NB4 (cell line): ENCODE data around the gene WIPF3.

Experiments used
- CTCF ChIP-seq: IDR thresholded peaks from one replicate; pipeline ENCODE4 v1.5.1; 2012; ENCODE audit warnings: low read depth, low read length
- MYC ChIP-seq: IDR thresholded peaks from 2 replicates; pipeline ENCODE4 v1.6.1; 2011; ENCODE audit warnings: low read depth, low read length
- POLR2A ChIP-seq: IDR thresholded peaks from 2 replicates; pipeline ENCODE4 v1.6.1; 2011; ENCODE audit warnings: mild to moderate bottlenecking; ENCODE audit not compliant: insufficient read length; ENCODE audit errors: extremely low read depth
- TF ChIP-seq, protein P1 (sequence below): IDR thresholded peaks from 2 replicates; pipeline ENCODE4 v1.6.1; 2011; ENCODE audit warnings: low read depth, low read length

DNA sequence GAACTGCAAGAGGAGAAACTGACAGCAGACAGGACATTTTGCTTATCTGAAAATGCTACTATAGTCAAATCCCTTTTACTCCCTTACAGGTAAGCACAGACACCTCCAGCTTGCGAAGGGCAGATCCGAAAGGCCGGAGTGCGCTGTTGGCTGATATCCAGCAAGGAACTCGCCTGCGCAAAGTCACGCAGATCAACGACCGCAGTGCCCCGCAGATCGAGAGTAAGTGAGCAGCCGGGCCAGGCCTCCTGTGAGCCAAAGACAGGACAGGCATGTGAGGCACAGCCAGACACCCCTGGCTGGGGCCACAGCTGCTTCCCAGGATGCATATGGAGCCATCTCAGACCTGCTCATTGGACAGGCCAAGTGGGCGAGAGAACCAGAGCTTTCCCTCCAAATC, 69.4 kb downstream of the WIPF3 start:
- no peak for TF ChIP-seq CTCF
- no peak for TF ChIP-seq POLR2A
- TF ChIP-seq MYC = no peak
- TF ChIP-seq, protein P1, sequence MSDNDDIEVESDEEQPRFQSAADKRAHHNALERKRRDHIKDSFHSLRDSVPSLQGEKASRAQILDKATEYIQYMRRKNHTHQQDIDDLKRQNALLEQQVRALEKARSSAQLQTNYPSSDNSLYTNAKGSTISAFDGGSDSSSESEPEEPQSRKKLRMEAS = no peak
